CD14-positive monocyte (primary cell): ENCODE measurements around the gene PTPRN2. TPM values are rescaled to one million over a fixed set of nuclear protein-coding genes. Genes with fewer than 3 reads are reported as not detected.

Experiments
- DNase-seq, 3 donors: peaks; one replicate each; pipeline ENCODE4 v3.0.0-alpha.2; 2011 to 2022
- H2AFZ ChIP-seq: 2 replicates; pipeline ENCODE4 v1.6.0; 2012; ENCODE audit warnings: mild to moderate bottlenecking, low read depth, low read length, inconsistent platforms; ENCODE audit not compliant: insufficient read depth, poor library complexity, severe bottlenecking
- H3K27ac ChIP-seq, 2 donors: 1 replicate in 1 of 2; 2 replicates in 1 of 2; pipeline ENCODE4 v1.5.1; 2012 to 2013; ENCODE audit warnings: low read length in 2 of 2, control low read depth in 1 of 2, inconsistent platforms in 1 of 2, low read depth in 1 of 2, mild to moderate bottlenecking in 1 of 2
- H3K27me3 ChIP-seq, 2 donors: one replicate each; pipeline versions ENCODE4 v1.6.0 to v1.6.1; 2011 to 2013; ENCODE audit warnings: low read length in 2 of 2; ENCODE audit not compliant: control insufficient read depth in 2 of 2, insufficient read depth in 2 of 2
- H3K36me3 ChIP-seq, 2 donors: replicated peaks in 1 of 2; 1 replicate in 1 of 2; 2 replicates in 1 of 2; pipeline versions ENCODE4 v1.5.1 to v1.6.1; 2012 to 2013; ENCODE audit warnings: low read length in 2 of 2, control low read depth in 1 of 2, inconsistent platforms in 1 of 2, mild to moderate bottlenecking in 1 of 2; ENCODE audit not compliant: insufficient read depth in 2 of 2, control insufficient read depth in 1 of 2
- H3K4me1 ChIP-seq, 2 donors: 1 replicate in 1 of 2; 2 replicates in 1 of 2; pipeline versions ENCODE4 v1.5.1 to v1.6.1; 2012 to 2013; ENCODE audit warnings: low read length in 2 of 2, control low read depth in 1 of 2, inconsistent platforms in 1 of 2, mild to moderate bottlenecking in 1 of 2, moderate library complexity in 1 of 2; ENCODE audit not compliant: insufficient read depth in 2 of 2, control insufficient read depth in 1 of 2
- H3K4me2 ChIP-seq: replicated peaks from 2 replicates; pipeline ENCODE3; 2012; ENCODE audit warnings: low read length, moderate library complexity, mild to moderate bottlenecking; ENCODE audit not compliant: poor library complexity, severe bottlenecking; ENCODE audit errors: extremely low read depth
- H3K4me3 ChIP-seq, 3 experiments: fragments of 200-600 bp in 1 of 3; sonication (generic) in 1 of 3; replicated peaks in 1 of 3; 1 replicate in 2 of 3; 2 replicates in 1 of 3; pipeline ENCODE4 v1.5.1; 2011 to 2013; ENCODE audit warnings: low read length in 3 of 3, mild to moderate bottlenecking in 3 of 3, control low read depth in 2 of 3, low read depth in 2 of 3, inconsistent platforms in 1 of 3, moderate library complexity in 1 of 3
- H3K79me2 ChIP-seq: 2 replicates; pipeline ENCODE4 v1.6.0; 2012; ENCODE audit warnings: mild to moderate bottlenecking, control low read depth, inconsistent platforms, low read length, moderate library complexity; ENCODE audit not compliant: insufficient read depth
- H3K9ac ChIP-seq: 2 replicates; pipeline ENCODE4 v1.6.0; 2017; ENCODE audit warnings: low read length, mild to moderate bottlenecking; ENCODE audit not compliant: insufficient read depth, poor library complexity, severe bottlenecking
- H3K9me3 ChIP-seq, 2 donors: replicated peaks in 1 of 2; 1 replicate in 1 of 2; 2 replicates in 1 of 2; pipeline versions ENCODE4 v1.5.1 to v1.6.1; 2012 to 2013; ENCODE audit warnings: low read length in 2 of 2, control low read depth in 1 of 2; ENCODE audit not compliant: control insufficient read depth in 1 of 2, insufficient read depth in 1 of 2
- H4K20me1 ChIP-seq: 2 replicates; pipeline ENCODE4 v1.6.0; 2012; ENCODE audit warnings: mild to moderate bottlenecking, low read length, control low read depth, moderate library complexity; ENCODE audit not compliant: insufficient read depth
- H3K27ac Mint-ChIP-seq, 7 donors: one replicate each; pipeline ENCODE4 v1.8.0; 2020; ENCODE audit warnings: mild to moderate bottlenecking in 7 of 7, mixed read lengths in 7 of 7, moderate library complexity in 6 of 7, inconsistent platforms in 2 of 7
- H3K27me3 Mint-ChIP-seq, 3 donors: one replicate each; pipeline ENCODE4 v1.8.0; 2021 to 2022; ENCODE audit warnings: low read depth in 3 of 3, mild to moderate bottlenecking in 3 of 3, mixed read lengths in 3 of 3, moderate library complexity in 3 of 3, inconsistent platforms in 1 of 3
- H3K36me3 Mint-ChIP-seq, 2 donors: one replicate each; pipeline ENCODE4 v1.8.0; 2020; ENCODE audit warnings: mixed read lengths in 2 of 2, inconsistent platforms in 1 of 2, mild to moderate bottlenecking in 1 of 2
- H3K4me1 Mint-ChIP-seq: one replicate; pipeline ENCODE4 v1.8.0; 2020; ENCODE audit warnings: mild to moderate bottlenecking, mixed read lengths
- H3K4me3 Mint-ChIP-seq, 2 donors: one replicate each; pipeline ENCODE4 v1.8.0; 2020; ENCODE audit warnings: mild to moderate bottlenecking in 2 of 2, mixed read lengths in 2 of 2, moderate library complexity in 1 of 2
- H3K9me3 Mint-ChIP-seq, 7 donors: one replicate each; pipeline ENCODE4 v1.8.0; 2020 to 2022; ENCODE audit warnings: mixed read lengths in 7 of 7, mild to moderate bottlenecking in 6 of 7, moderate library complexity in 6 of 7, inconsistent platforms in 2 of 7
- WGBS: methylation state at CpG from one replicate; pipeline ENCODE4 v1.1.5; 2013; ENCODE audit warnings: missing lambda C conversion rate; ENCODE audit not compliant: insufficient coverage; 5-methylcytosine and 5-hydroxymethylcytosine counted together
- intact Hi-C, 2 donors: fragments of 100-400 bp; cut with micrococcal nuclease; formaldehyde crosslinking; loops; one replicate each; pipeline versions ENCODE4 v1.15.0 to v1.15.1; 2023
- polyA plus RNA-seq, 3 donors: library from polyadenylated mRNA; depleted of rRNA in 1 of 3; unstranded in 2 of 3; stranded (reverse) in 1 of 3; fragments of 300-500 nt in 2 of 3; fragments of >200 nt in 1 of 3; fragmentation: Illumina TruSeq in 2 of 3; gene quantifications; 1 replicate in 2 of 3; 2 replicates in 1 of 3; pipeline ENCODE4 v1.2.3, GENCODE V29; 2012 to 2021
- TF ChIP-seq, protein P1 (sequence below): fragments of 200-600 bp; IDR thresholded peaks from one replicate; pipeline ENCODE4 v1.8.0; 2022; ENCODE audit warnings: antibody characterized with exemption, mild to moderate bottlenecking

Gene PTPRN2
- polyA plus RNA-seq, 3 donors: 0.25 to 1.4 (median 0.97) TPM

DNA sequence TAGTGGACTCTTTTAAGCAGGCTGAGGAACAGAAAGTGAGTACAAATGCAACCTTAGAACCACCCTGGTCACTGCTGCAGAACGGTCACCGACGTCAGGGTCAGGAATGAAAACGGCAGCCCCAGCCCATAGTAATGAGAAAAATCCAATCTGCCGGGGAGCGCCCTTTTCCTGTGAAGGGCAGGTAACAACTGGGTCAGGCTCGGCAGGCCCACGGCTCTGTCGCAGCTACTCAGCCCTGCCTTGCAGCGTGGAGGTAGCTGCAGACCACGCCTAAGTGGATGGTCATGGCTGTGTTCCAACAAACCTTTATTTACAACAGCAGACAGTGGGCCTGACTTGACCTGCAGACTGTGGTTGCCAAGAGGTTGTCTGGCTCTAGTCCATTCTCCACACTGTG, 687.6 kb downstream of the PTPRN2 start:
- H4K20me1 ChIP-seq: no peaks in the 10 kb centered on the region
- Mint-ChIP-seq H3K27ac (no peak overlapping the region), H3K36me3 (no peaks in the 10 kb centered on the region), H3K4me3 (no peak overlapping the region), H3K4me1 (no peaks in the 10 kb centered on the region), H3K9me3 (peaks cover 0 to 5% (median 0%) of the 10 kb centered on the region in 7 donors), H3K27me3 (peaks cover 4 to 6% (median 5%) of the 10 kb centered on the region in 3 donors)
- H3K9ac ChIP-seq: no peak overlapping the region
- H3K4me3 ChIP-seq: no peak overlapping the region
- no peak for DNase-seq
- no peaks in the 10 kb centered on the region for H3K36me3 ChIP-seq
- intact Hi-C loops: no loop called here
- 91% methylated on average over 11 of the region's 11 CpGs for WGBS
- H3K9me3 ChIP-seq: no peaks in the 10 kb centered on the region
- TF ChIP-seq, protein P1, sequence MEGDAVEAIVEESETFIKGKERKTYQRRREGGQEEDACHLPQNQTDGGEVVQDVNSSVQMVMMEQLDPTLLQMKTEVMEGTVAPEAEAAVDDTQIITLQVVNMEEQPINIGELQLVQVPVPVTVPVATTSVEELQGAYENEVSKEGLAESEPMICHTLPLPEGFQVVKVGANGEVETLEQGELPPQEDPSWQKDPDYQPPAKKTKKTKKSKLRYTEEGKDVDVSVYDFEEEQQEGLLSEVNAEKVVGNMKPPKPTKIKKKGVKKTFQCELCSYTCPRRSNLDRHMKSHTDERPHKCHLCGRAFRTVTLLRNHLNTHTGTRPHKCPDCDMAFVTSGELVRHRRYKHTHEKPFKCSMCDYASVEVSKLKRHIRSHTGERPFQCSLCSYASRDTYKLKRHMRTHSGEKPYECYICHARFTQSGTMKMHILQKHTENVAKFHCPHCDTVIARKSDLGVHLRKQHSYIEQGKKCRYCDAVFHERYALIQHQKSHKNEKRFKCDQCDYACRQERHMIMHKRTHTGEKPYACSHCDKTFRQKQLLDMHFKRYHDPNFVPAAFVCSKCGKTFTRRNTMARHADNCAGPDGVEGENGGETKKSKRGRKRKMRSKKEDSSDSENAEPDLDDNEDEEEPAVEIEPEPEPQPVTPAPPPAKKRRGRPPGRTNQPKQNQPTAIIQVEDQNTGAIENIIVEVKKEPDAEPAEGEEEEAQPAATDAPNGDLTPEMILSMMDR: no peak
- no peak overlapping the region for H3K27ac ChIP-seq
- no peaks in the 10 kb centered on the region for H3K79me2 ChIP-seq
- H2AFZ ChIP-seq: no peak overlapping the region
- no peaks in the 10 kb centered on the region for H3K27me3 ChIP-seq
- no peaks in the 10 kb centered on the region for H3K4me1 ChIP-seq
- H3K4me2 ChIP-seq: no peak overlapping the region

DNA sequence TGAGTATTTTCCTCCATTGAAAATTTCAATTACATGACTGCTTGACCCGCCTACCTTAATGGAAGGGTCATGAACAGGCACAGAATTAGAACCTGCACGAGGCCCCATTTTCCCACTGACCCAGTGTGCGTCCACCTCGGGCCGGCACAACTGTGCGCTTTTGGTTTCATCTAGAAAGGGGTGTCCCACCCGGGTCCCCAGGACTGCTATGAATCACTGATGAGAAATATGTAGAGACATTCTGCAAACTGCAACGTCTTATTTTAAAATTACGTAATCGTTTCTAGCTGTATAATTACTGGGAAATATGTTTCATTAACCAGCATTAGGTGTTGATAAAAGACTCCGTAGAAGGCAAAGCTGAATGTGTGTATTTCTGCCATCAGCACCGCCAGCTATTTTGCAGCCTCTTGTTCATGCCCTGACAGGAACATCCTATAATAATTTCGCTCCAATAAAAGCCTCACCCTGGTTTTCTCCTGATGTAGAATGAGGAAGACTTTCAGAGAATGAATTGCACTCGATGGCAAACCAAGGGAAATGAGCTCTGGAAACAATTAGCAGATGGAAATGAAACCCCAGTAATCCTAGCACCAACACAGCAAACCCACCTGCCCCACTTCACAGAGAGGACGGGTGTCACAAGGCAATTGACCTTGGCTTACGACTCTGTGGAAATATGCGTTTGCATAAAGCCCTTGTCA, 688.7 kb downstream of the PTPRN2 start:
- no peak for DNase-seq
- no peaks in the 10 kb centered on the region for H3K36me3 ChIP-seq
- 82% methylated on average over 6 of the region's 17 CpGs for WGBS
- no peaks in the 10 kb centered on the region for H3K4me1 Mint-ChIP-seq
- H3K9me3 ChIP-seq: no peaks in the 10 kb centered on the region
- no peaks in the 10 kb centered on the region for H3K79me2 ChIP-seq
- no peaks in the 10 kb centered on the region for H3K4me1 ChIP-seq
- intact Hi-C loops: no loop called here
- no peak overlapping the region for H3K9ac ChIP-seq
- H3K4me3 ChIP-seq: no peak overlapping the region
- H4K20me1 ChIP-seq: no peaks in the 10 kb centered on the region
- no peak overlapping the region for H3K4me3 Mint-ChIP-seq
- peaks cover 0 to 5% (median 0%) of the 10 kb centered on the region in 7 donors for H3K9me3 Mint-ChIP-seq
- no peak overlapping the region for H3K27ac Mint-ChIP-seq
- H3K27me3 Mint-ChIP-seq: peaks cover 2 to 8% (median 2%) of the 10 kb centered on the region in 3 donors
- no peak overlapping the region for H3K4me2 ChIP-seq
- H3K27ac ChIP-seq: no peak overlapping the region
- TF ChIP-seq, protein P1: no peak
- no peaks in the 10 kb centered on the region for H3K27me3 ChIP-seq
- H3K36me3 Mint-ChIP-seq: no peaks in the 10 kb centered on the region
- H2AFZ ChIP-seq: no peak overlapping the region
